Uterus (tissue), 4 donors: ENCODE measurements around the gene EVPL. TPM values are rescaled to one million over a fixed set of nuclear protein-coding genes. Genes with fewer than 3 reads are reported as not detected.

Experiments
- DNase-seq, 2 donors: peaks; one replicate each; pipeline ENCODE4 v3.0.0-alpha.2; 2019 to 2020
- H3K27ac ChIP-seq, 2 donors: fragments of 200-600 bp; sonication (generic); 1 replicate in 1 of 2; 2 replicates in 1 of 2; pipeline ENCODE4 v1.5.1; 2016 to 2018
- H3K27me3 ChIP-seq, 2 donors: fragments of 200-600 bp; sonication (generic); one replicate each; pipeline ENCODE4 v1.5.1; 2018 to 2019; ENCODE audit warnings: control low read depth in 1 of 2
- H3K36me3 ChIP-seq, 2 donors: fragments of 200-600 bp; sonication (generic); one replicate each; pipeline ENCODE4 v1.5.1; 2019; ENCODE audit warnings: control low read depth in 1 of 2
- H3K4me1 ChIP-seq, 2 donors: fragments of 200-600 bp; sonication (generic); one replicate each; pipeline ENCODE4 v1.5.1; 2018 to 2019; ENCODE audit warnings: control low read depth in 1 of 2
- H3K4me3 ChIP-seq, 2 donors: fragments of 200-600 bp; sonication (generic); 1 replicate in 1 of 2; 2 replicates in 1 of 2; pipeline ENCODE4 v1.5.1; 2018 to 2019; ENCODE audit warnings: mild to moderate bottlenecking in 1 of 2
- H3K9me3 ChIP-seq, 2 donors: fragments of 200-600 bp; sonication (generic); one replicate each; pipeline ENCODE4 v1.5.1; 2019; ENCODE audit warnings: control low read depth in 1 of 2
- POLR2A ChIP-seq, 2 donors: fragments of 450-650 bp; IDR thresholded peaks; one replicate each; pipeline ENCODE4 v1.6.1; 2016; ENCODE audit warnings: antibody characterized with exemption in 2 of 2, mild to moderate bottlenecking in 1 of 2, moderate library complexity in 1 of 2
- intact Hi-C: fragments of 100-400 bp; cut with DNase I; formaldehyde crosslinking; loops from one replicate; pipeline ENCODE4 v1.15.1; 2023; ENCODE audit warnings: low total_unique reads
- total RNA-seq, 4 donors: library from RNA; depleted of rRNA in 3 of 4; stranded (reverse); fragments of >200 nt in 3 of 4; gene quantifications; one replicate each; pipeline versions ENCODE4 v1.1.0 to v1.2.4, GENCODE V29; 2014 to 2023
- TF ChIP-seq, protein P1 (sequence below), 4 experiments: fragments of 200-600 bp in 2 of 4; fragments of 450-650 bp in 2 of 4; sonication (generic) in 2 of 4; IDR thresholded peaks; one replicate each; pipeline ENCODE4 v1.5.1; 2016 to 2019; ENCODE audit warnings: antibody characterized with exemption in 4 of 4, mild to moderate bottlenecking in 2 of 4, moderate library complexity in 1 of 4
- donor health status: DM: yes; HTN: yes; CAD: no.

EVPL gene
- total RNA-seq, 4 donors from 2014 or later: 0.59 to 3.7 (median 2.8) TPM

DNA sequence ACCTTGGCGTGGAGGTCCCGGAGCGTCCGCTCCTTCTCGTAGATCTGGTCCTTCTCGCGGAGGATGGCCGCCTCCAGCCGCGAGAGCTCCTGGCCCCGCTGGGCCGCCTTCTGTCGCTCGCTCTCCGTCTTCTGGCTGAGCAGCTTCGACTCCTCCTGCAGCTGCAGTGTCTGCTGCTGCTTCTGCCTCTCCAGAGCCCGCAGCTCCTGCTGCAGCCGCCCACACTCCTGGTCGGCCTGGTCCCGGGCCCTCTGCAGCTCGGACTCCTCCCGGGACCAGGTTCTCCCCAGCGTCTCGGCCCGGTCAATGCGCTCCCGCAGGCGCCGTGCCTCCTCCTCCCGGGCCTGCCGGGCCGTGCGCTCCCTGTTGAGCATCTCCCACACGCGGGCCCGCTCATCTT, 18.9 kb downstream of the EVPL start:
- no peaks in the 10 kb centered on the region for H3K4me1 ChIP-seq
- no peak overlapping the region for H3K4me3 ChIP-seq
- H3K27me3 ChIP-seq: no peaks in the 10 kb centered on the region
- intact Hi-C loops: no loop called here
- DNase-seq: no peak
- H3K27ac ChIP-seq: no peak overlapping the region
- no peaks in the 10 kb centered on the region for H3K36me3 ChIP-seq
- no peaks in the 10 kb centered on the region for H3K9me3 ChIP-seq
- TF ChIP-seq POLR2A (IDR thresholded peaks at IDR 0.05): no peak
- TF ChIP-seq, protein P1, sequence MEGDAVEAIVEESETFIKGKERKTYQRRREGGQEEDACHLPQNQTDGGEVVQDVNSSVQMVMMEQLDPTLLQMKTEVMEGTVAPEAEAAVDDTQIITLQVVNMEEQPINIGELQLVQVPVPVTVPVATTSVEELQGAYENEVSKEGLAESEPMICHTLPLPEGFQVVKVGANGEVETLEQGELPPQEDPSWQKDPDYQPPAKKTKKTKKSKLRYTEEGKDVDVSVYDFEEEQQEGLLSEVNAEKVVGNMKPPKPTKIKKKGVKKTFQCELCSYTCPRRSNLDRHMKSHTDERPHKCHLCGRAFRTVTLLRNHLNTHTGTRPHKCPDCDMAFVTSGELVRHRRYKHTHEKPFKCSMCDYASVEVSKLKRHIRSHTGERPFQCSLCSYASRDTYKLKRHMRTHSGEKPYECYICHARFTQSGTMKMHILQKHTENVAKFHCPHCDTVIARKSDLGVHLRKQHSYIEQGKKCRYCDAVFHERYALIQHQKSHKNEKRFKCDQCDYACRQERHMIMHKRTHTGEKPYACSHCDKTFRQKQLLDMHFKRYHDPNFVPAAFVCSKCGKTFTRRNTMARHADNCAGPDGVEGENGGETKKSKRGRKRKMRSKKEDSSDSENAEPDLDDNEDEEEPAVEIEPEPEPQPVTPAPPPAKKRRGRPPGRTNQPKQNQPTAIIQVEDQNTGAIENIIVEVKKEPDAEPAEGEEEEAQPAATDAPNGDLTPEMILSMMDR (IDR thresholded peaks at IDR 0.05): no peak

DNA sequence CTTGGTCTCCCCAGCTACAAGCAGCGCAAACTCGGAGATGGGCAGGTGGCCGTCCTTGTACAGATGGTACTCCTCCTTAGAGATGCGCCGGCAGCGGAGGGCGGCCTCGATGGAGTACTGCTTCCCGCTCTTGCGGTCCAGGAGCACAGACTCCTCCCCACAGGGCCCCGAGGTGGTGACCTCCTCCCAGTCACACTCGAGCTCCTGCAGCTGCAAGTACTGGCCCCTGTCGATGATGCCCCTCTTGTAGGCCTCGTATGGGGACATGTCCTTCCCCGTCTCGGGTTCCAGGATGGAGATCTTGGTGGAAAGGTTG, 19.3 kb downstream of the EVPL start:
- no peaks in the 10 kb centered on the region for H3K4me1 ChIP-seq
- DNase-seq: no peak
- intact Hi-C loops: no loop called here
- no peak overlapping the region for H3K27ac ChIP-seq
- no peaks in the 10 kb centered on the region for H3K36me3 ChIP-seq
- no peak overlapping the region for H3K4me3 ChIP-seq
- no peaks in the 10 kb centered on the region for H3K9me3 ChIP-seq
- H3K27me3 ChIP-seq: no peaks in the 10 kb centered on the region
- TF ChIP-seq, protein P1 (IDR thresholded peaks at IDR 0.05): no peak
- no peak for TF ChIP-seq POLR2A (IDR thresholded peaks at IDR 0.05)

GRCh38 chr17:76007131-76007849, 19.8 kb downstream of the EVPL start:
- Histone ChIP-seq H3K27me3 (no peaks in the 10 kb centered on the region), H3K9me3 (no peaks in the 10 kb centered on the region)

GRCh38 chr17:76005263-76006149, 21.6 kb downstream of the EVPL start:
- H3K27ac ChIP-seq: peak overlapping the region; percentile 52 to 55
- H3K4me1 ChIP-seq: no peaks in the 10 kb centered on the region
- H3K27me3 ChIP-seq: no peaks in the 10 kb centered on the region
- intact Hi-C loops: loop anchor here (2.0 kb wide), 1 partner anchor 99 kb away; no protein-coding TSS in a partner anchor
- TF ChIP-seq POLR2A (IDR thresholded peaks at IDR 0.05): no peak
- TF ChIP-seq, protein P1 (IDR thresholded peaks at IDR 0.05): peak; percentile 67 to 76 (median 70)
- DNase-seq: peak; percentile 79 to 82
- H3K36me3 ChIP-seq: no peaks in the 10 kb centered on the region
- no peak overlapping the region for H3K4me3 ChIP-seq
- no peaks in the 10 kb centered on the region for H3K9me3 ChIP-seq

More at GRCh38 chr17:76007131-76007849, 19.8 kb downstream of the EVPL start:
- TF ChIP-seq POLR2A (IDR thresholded peaks at IDR 0.05): no peak
- TF ChIP-seq, protein P1 (IDR thresholded peaks at IDR 0.05): no peak
- Histone ChIP-seq H3K4me3 (no peak overlapping the region), H3K36me3 (no peaks in the 10 kb centered on the region), H3K4me1 (no peaks in the 10 kb centered on the region), H3K27ac (no peak overlapping the region)
- intact Hi-C loops: no loop called here
- DNase-seq: no peak

DNA sequence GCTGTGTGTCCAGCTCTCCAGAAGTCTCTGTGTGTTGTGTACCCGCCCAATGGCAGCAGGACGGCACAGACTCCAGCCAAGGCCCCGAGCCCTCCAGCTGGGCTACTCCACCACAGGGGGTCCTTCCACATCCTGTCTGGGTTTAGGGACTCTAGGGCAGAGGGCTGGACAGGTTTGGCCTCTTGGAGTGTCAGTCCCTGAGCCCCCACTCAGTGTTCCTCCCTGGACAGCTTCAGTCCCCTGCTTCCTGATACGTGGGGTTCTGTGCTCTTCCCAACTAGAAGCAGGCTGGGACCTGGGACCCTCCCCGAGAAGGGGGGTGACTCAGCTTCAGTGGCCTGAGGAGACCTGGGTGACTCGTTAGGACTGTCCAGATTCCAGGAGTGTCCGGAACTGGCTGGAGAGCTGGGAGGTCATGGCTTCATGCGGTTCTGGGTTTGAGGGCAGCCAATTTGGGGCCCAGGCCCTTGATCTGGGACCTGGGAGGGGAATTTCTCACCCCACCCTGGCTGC, 22.3 kb downstream of the EVPL start:
- H3K9me3 ChIP-seq: no peaks in the 10 kb centered on the region
- no peaks in the 10 kb centered on the region for H3K4me1 ChIP-seq
- no peak overlapping the region for H3K4me3 ChIP-seq
- DNase-seq: no peak
- peak overlapping the region; percentile 50 to 55 for H3K27ac ChIP-seq
- H3K27me3 ChIP-seq: no peaks in the 10 kb centered on the region
- intact Hi-C loops: loop anchor here (2.0 kb wide), 1 partner anchor 98 kb away; no protein-coding TSS in a partner anchor
- no peaks in the 10 kb centered on the region for H3K36me3 ChIP-seq
- no peak for TF ChIP-seq POLR2A (IDR thresholded peaks at IDR 0.05)
- TF ChIP-seq, protein P1 (IDR thresholded peaks at IDR 0.05): no peak
